Neuron (in vitro differentiated cells): ENCODE results near the gene GABRB1.

ENCODE experiments used
- H2AFZ ChIP-seq: one replicate; pipeline ENCODE4 v1.6.1; 2013; ENCODE audit warnings: low read depth, mild to moderate bottlenecking, inconsistent platforms, low read length, moderate library complexity
- H3K27me3 ChIP-seq: one replicate; pipeline ENCODE4 v1.6.1; 2013; ENCODE audit warnings: low read length; ENCODE audit not compliant: insufficient read depth
- H3K36me3 ChIP-seq: one replicate; pipeline ENCODE4 v1.6.1; 2013; ENCODE audit warnings: low read length; ENCODE audit not compliant: insufficient read depth
- H3K4me1 ChIP-seq: one replicate; pipeline ENCODE4 v1.6.1; 2013; ENCODE audit warnings: low read length; ENCODE audit not compliant: insufficient read depth
- H3K4me3 ChIP-seq: 2 replicates; pipeline ENCODE4 v1.5.1; 2013; ENCODE audit warnings: mild to moderate bottlenecking, low read length, moderate library complexity
- H3K9me3 ChIP-seq: one replicate; pipeline ENCODE4 v1.6.1; 2013; ENCODE audit warnings: low read length

The GABRB1 gene

DNA sequence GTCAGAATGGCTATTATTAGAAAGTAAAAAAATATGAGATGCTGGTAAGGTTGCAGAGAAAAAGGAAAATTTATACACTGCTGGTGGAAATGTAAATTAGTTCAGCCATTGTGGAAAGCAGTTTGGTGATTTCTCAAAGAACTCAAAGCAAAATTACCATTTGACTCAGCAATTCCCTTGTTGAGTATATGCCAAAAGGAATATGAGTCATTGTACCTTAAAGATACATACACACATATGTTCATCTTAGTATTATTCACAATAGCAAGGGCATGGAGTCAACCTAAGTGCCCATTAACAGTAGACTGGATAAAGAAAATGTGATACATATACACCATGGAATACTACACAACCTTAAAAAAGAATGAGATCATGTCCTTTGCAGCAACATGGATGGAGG lies 284.0 kb downstream of the GABRB1 start:
- Histone ChIP-seq H3K36me3 (no peaks in the 10 kb centered on the region), H3K27me3 (no peaks in the 10 kb centered on the region), H2AFZ (no peak overlapping the region), H3K4me1 (no peaks in the 10 kb centered on the region), H3K9me3 (no peaks in the 10 kb centered on the region), H3K4me3 (no peak overlapping the region)

DNA sequence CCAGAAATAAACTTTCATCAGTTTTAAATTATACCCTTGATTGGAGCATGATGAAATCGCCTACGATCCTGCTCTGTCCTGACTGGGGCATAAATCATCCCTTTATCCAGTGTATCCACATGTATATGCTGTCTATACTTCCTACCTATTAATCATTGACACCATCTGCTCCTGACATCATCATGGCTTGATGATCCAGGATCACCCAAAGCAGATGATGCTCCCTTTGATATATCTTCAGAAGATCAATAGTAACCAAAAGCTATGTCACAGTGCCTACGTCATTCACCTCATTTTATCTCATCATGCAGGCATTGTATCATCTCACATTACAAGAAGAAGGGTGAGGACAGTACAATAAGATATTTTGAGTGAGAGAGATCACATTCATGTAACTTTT lies 294.7 kb downstream of the GABRB1 start:
- Histone ChIP-seq H3K4me1 (peaks cover 1% of the 10 kb centered on the region), H3K27me3 (no peaks in the 10 kb centered on the region), H2AFZ (no peak overlapping the region), H3K4me3 (no peak overlapping the region), H3K9me3 (no peaks in the 10 kb centered on the region), H3K36me3 (no peaks in the 10 kb centered on the region)

DNA sequence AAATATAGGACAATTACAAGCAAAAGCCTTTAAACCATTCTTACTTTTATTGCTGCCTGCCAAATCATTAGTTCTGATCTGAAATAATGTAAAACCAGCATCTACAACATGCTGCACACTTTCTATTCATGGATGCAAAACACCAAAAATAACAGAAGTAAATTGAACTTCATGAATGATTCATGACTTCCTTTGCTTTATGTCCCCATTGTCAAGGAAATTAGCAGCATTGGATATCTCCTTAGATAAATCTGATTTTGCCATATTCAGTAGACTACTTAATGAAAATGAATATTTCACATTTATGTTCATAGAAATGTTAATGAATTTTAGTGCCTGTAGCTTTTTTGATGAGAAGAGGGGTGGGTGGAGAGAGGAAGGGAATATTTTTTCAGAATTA lies 299.5 kb downstream of the GABRB1 start:
- Histone ChIP-seq H2AFZ (no peak overlapping the region), H3K4me1 (peaks cover 3% of the 10 kb centered on the region), H3K4me3 (no peak overlapping the region), H3K27me3 (no peaks in the 10 kb centered on the region), H3K9me3 (no peaks in the 10 kb centered on the region), H3K36me3 (no peaks in the 10 kb centered on the region)

DNA sequence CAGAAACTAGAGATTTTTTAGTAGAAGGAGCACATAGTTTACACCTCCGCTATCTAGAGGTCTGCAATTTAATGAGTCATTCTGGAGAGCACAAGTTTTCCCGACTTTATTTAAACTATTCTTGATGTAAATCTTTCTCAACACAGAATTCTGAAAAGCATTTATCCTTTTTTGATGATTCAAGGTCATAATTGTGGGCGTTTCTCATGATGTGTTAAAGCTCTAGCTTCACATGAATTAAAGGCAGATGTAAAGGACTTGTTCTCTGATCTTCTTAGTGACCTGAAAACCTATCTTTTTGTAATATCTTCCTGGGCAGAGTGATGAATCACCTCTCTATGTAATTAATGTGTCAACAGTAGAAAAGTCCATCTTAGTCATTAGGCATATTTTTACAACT lies 303.3 kb downstream of the GABRB1 start:
- no peak overlapping the region for H3K4me3 ChIP-seq
- H3K4me1 ChIP-seq, result peaks cover 3% of the 10 kb centered on the region

DNA sequence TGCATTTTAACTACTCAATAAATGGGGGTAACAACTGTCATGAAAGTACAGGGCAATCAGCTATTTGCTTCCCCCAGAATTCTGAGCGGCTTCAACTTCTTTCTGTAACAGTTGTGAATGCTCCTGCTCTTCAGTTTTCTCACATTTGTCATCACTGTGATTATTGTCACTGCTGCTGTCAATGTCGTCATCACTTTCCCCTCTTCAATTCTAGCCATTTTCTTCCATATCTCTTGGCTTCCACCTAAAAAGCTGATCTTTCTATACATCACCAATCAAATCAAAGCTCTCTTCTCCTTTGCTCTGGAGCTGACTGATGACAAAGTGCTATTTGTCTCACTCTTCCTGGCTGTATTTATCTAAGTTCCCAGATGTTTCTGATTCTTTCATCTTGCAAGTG lies 306.5 kb downstream of the GABRB1 start:
- no peak overlapping the region for H3K4me3 ChIP-seq
- no peaks in the 10 kb centered on the region for H3K36me3 ChIP-seq
- no peaks in the 10 kb centered on the region for H3K27me3 ChIP-seq
- no peak overlapping the region for H2AFZ ChIP-seq
- H3K4me1 ChIP-seq, result no peaks in the 10 kb centered on the region
- H3K9me3 ChIP-seq, result no peaks in the 10 kb centered on the region

More for the DNA sequence above, 303.3 kb downstream of the GABRB1 start:
- H2AFZ ChIP-seq, result no peak overlapping the region
- no peaks in the 10 kb centered on the region for H3K36me3 ChIP-seq
- H3K9me3 ChIP-seq, result no peaks in the 10 kb centered on the region
- H3K27me3 ChIP-seq, result no peaks in the 10 kb centered on the region

DNA sequence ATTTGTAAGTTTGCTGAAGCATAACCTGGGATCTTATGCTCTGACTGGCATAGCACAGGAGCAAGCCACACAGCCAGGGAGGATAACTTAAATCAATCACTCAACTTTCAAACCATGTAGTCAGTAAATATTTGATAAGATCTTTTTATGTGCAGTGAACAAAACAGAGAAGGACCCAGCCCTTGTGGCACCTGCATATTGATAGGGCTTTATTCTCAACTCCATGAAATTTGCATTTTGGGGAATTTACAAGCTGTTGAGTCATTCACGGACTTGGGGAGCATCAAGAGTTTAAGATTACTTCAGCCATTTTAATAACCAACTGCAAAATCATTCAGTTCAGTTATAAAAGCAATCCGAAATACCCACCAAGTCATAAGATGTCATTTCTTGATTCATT lies 309.5 kb downstream of the GABRB1 start:
- Histone ChIP-seq H3K4me1 (no peaks in the 10 kb centered on the region), H3K36me3 (no peaks in the 10 kb centered on the region), H3K9me3 (no peaks in the 10 kb centered on the region), H3K27me3 (no peaks in the 10 kb centered on the region), H2AFZ (no peak overlapping the region), H3K4me3 (no peak overlapping the region)

DNA sequence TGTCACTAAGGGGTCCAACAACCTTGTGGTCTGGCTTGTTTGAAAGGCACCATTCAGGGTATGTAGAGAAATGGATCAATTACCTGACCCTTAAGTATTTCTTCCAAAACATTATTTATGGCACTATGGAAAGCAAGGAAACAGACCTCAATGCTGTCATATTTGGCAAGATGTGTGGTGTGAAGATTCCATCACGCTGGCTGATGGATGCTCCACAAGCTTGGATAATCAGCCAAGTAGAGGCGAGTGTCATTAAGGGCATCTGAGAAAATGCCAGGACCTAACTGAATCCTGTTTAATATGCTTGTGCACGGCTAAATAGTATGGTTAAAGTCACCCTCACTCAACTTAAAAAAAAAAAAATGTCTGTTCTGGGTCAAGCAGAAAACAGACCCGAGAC lies 311.4 kb downstream of the GABRB1 start:
- Histone ChIP-seq H3K27me3 (no peaks in the 10 kb centered on the region), H3K4me3 (no peak overlapping the region)

DNA sequence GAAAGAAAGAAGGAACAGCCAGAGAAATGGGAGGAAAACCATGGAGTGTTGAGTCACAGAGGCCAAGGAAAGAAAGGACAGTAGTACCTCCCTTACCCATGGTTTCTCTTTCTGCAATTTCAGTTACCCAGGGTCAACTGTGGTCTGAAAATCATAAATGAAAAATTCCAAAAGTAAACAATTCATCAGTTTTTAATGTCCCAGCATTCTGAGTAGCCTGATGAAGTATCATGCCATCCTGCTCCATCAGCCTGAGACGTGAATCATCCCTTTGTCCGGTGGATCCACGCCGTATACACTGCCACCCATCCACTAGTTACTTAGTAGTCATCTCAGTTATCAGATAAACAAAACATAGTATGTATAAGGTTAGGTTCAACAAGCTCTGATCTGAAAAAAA lies 318.0 kb downstream of the GABRB1 start:
- H3K9me3 ChIP-seq, result no peaks in the 10 kb centered on the region
- H3K4me1 ChIP-seq, result no peaks in the 10 kb centered on the region
- H3K36me3 ChIP-seq, result no peaks in the 10 kb centered on the region
- no peaks in the 10 kb centered on the region for H3K27me3 ChIP-seq
- H2AFZ ChIP-seq, result no peak overlapping the region
- H3K4me3 ChIP-seq, result no peak overlapping the region

More for the DNA sequence above, 311.4 kb downstream of the GABRB1 start:
- H3K4me1 ChIP-seq, result no peaks in the 10 kb centered on the region
- no peak overlapping the region for H2AFZ ChIP-seq
- no peaks in the 10 kb centered on the region for H3K9me3 ChIP-seq
- H3K36me3 ChIP-seq, result no peaks in the 10 kb centered on the region

DNA sequence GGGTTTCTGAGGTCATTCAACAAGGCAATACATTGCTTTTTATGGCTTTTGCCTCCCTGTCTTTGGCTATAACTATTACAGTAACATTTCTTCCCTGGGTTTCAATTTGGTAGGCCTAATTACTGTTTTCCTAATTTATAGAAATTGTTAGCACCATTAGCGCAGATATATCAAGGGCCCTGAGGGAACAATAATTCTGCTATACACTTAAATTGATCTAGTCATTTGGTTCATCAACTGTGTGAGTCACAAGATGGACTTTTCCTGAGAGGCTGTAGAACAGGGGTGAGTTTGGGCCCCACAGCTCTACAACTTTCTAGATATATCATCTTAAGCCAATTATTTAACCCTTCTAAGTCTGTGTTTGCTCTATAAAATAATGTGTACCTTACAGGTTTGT lies 324.2 kb downstream of the GABRB1 start:
- no peaks in the 10 kb centered on the region for H3K36me3 ChIP-seq
- H3K27me3 ChIP-seq, result no peaks in the 10 kb centered on the region
- no peak overlapping the region for H2AFZ ChIP-seq
- H3K4me3 ChIP-seq, result no peak overlapping the region
- no peaks in the 10 kb centered on the region for H3K9me3 ChIP-seq
- H3K4me1 ChIP-seq, result no peaks in the 10 kb centered on the region

DNA sequence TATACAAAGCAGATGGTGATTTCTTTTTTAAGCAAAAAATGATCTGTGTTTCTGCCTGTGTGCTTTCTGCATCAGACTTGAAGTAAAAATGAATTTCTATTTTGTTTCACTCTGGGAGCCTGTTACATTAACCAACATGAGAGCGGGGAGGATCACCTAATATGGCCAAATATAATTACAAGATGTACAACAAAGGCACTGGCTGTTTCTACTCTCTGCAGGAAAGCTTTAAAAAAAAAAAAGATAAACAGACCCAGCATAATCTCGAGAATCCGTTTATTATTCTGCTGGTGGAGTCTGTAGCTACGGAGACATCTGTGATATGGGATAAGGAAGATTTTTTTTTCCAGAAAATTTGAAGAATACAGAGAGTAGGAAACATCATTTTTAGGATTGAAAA lies 328.5 kb downstream of the GABRB1 start:
- peaks cover 3% of the 10 kb centered on the region for H3K27me3 ChIP-seq
- H3K36me3 ChIP-seq, result no peaks in the 10 kb centered on the region
- no peaks in the 10 kb centered on the region for H3K9me3 ChIP-seq
- no peak overlapping the region for H3K4me3 ChIP-seq
- no peak overlapping the region for H2AFZ ChIP-seq
- H3K4me1 ChIP-seq, result no peaks in the 10 kb centered on the region

DNA sequence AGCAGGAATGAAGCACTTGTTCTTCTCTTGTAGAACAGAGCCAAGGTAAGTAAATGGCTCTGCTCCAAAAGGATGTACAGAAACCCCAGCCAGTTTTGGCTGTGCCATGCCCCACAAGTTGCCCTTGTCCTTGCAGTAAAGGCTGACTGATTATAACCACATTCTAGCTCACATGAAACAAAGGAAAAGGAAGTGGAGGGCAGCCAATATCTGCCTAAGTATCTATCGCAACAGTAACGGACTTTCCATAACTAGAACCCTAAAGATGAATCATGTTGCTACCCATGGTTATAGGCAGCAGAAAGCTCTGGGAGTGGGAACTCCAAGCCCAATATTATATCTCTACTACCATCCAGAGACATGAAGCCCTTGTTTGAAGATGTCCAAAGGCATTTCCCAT lies 336.4 kb downstream of the GABRB1 start:
- no peaks in the 10 kb centered on the region for H3K9me3 ChIP-seq
- no peak overlapping the region for H3K4me3 ChIP-seq
- no peaks in the 10 kb centered on the region for H3K4me1 ChIP-seq
- no peak overlapping the region for H2AFZ ChIP-seq
- H3K36me3 ChIP-seq, result no peaks in the 10 kb centered on the region
- H3K27me3 ChIP-seq, result peaks cover 1% of the 10 kb centered on the region

DNA sequence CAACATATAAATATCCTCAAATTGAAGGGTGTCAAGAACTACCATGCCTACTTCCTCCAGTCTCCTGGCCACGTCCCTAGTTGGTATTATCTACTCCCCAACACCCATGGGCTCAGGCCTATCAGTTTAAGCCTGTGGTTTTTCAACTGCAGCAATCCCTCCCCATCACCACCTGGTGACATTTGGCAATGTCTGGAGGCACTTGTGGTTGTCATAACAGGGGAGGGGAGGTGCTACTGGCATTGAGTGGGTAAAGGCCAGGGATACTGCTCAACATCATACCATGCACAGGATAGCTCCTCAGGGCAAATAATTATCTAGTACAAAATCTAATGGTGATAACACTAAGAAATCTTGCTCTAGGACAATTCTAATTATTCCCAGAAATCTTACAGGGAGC lies 336.8 kb downstream of the GABRB1 start:
- H3K27me3 ChIP-seq, result no peaks in the 10 kb centered on the region
- no peaks in the 10 kb centered on the region for H3K9me3 ChIP-seq
- H3K36me3 ChIP-seq, result no peaks in the 10 kb centered on the region
- H3K4me1 ChIP-seq, result no peaks in the 10 kb centered on the region
- H2AFZ ChIP-seq, result no peak overlapping the region
- H3K4me3 ChIP-seq, result no peak overlapping the region

DNA sequence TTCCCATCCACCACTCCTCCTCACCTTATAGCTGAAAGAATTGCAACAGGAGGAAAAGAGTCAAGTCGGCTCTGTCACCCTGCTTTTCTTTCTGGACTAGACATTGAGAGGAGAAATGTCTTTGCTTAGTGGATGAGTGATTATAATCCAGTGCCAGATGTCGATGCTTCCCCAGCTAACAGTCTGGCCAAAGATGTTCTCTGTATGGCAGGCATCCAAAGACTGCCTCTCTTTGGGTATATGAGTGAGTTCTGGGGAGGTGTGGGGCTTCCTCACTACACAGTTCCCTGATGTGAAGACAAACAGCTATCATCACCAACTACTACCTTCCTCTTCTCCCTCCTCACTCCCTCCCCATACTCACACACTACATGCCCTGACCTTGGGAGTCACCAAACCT lies 341.2 kb downstream of the GABRB1 start:
- no peaks in the 10 kb centered on the region for H3K27me3 ChIP-seq
- no peaks in the 10 kb centered on the region for H3K4me1 ChIP-seq
- H3K4me3 ChIP-seq, result no peak overlapping the region
- H2AFZ ChIP-seq, result no peak overlapping the region
- no peaks in the 10 kb centered on the region for H3K36me3 ChIP-seq
- no peaks in the 10 kb centered on the region for H3K9me3 ChIP-seq

DNA sequence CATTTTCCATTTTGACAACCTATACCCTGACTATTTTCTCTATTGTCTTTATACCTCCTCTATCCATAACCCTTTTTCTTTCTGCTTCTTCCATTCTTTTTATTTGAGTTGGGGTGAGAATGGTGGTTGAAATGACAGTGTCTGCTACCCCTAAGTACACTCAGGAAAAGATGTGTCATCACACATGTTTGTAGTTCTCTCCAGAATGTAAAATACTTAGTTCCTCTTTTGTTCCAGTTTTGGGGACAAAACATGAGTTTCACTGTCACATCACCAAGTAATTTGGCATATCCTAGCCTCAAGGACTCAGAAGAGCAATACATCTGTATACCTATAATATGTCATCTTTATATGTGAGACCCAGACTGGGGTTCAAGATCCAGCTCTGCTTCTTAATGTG lies 341.8 kb downstream of the GABRB1 start:
- Histone ChIP-seq H3K36me3 (no peaks in the 10 kb centered on the region), H3K4me1 (no peaks in the 10 kb centered on the region), H2AFZ (no peak overlapping the region), H3K27me3 (no peaks in the 10 kb centered on the region), H3K4me3 (no peak overlapping the region), H3K9me3 (no peaks in the 10 kb centered on the region)
